ENCODE results near the gene UBE2J2. TPM values are rescaled to one million over a fixed set of nuclear protein-coding genes. Genes with fewer than 3 reads are reported as not detected.
A peak's percentile ranks its signal among the peaks of the same experiment; 100 is the strongest.

The UBE2J2 gene
- polyA plus RNA-seq, 1 donor from 2014 or later, result 79.7 TPM

DNA sequence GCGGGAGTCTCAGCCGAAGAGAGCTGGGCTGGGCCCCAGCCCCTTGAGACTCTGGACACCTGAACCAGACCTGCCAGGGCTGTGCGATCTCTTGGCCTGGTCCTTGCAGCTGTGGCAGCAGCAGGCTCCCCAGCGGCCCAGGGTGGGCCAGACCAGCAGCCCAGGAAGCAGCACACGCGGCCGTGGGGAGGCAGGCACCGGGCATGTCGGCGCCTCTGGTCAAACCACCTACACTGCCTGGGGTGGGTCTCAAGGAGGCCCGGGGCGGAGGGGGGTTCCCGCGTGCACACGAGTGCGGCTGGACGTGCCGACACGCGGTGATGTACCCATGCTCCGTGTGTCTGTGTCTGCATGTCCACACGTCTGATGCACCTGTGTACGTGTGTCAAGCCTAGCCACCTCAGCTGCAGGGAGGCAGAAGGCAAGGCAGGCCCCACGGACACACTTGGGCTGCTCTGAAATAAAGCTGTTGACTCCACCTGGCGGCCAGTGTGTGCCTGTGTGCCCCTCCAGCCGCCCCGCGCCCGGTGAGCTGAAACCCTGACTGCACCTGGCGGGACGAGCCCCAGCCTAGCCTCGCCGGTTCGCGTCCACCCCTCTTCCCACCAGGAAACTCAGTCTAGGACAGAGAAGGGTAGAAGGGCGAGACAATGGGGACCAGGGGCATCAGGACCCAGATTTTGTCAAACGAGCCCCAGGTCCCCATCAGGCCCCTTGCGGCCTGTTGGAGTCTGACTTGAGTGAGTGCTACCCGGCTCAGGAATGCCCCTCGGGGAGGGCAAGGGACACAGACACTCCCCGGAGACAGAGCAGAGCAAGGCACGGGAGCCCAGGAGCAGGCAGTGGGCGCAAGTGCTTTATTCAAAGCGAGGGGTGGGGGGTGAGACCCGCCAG lies 18.1 kb upstream of the UBE2J2 start:
- no peak overlapping the region for H2AFZ ChIP-seq (ENCODE audit: low read depth, low read length)
- peak; percentile 79 for TF ChIP-seq SMC3 (conservative IDR thresholded peaks at IDR 0.05; ENCODE audit: poor library complexity)
- no peak for TF ChIP-seq REST (IDR thresholded peaks at IDR 0.05; ENCODE audit: borderline replicate concordance)
- TF ChIP-seq TAF1 (IDR thresholded peaks at IDR 0.05; ENCODE audit: low read depth), result no peak
- TF ChIP-seq EP300 (conservative IDR thresholded peaks at IDR 0.05; ENCODE audit: poor library complexity, severe bottlenecking), result no peak
- TF ChIP-seq EZH2 (IDR thresholded peaks at IDR 0.05; ENCODE audit: borderline replicate concordance, insufficient read depth, low read length, poor library complexity, severe bottlenecking), result no peak
- TF ChIP-seq MXI1 (conservative IDR thresholded peaks at IDR 0.05; ENCODE audit: poor library complexity, severe bottlenecking), result peak; percentile 34
- TF ChIP-seq RAD21 (conservative IDR thresholded peaks at IDR 0.05), result peak; percentile 70
- TF ChIP-seq, protein P1, sequence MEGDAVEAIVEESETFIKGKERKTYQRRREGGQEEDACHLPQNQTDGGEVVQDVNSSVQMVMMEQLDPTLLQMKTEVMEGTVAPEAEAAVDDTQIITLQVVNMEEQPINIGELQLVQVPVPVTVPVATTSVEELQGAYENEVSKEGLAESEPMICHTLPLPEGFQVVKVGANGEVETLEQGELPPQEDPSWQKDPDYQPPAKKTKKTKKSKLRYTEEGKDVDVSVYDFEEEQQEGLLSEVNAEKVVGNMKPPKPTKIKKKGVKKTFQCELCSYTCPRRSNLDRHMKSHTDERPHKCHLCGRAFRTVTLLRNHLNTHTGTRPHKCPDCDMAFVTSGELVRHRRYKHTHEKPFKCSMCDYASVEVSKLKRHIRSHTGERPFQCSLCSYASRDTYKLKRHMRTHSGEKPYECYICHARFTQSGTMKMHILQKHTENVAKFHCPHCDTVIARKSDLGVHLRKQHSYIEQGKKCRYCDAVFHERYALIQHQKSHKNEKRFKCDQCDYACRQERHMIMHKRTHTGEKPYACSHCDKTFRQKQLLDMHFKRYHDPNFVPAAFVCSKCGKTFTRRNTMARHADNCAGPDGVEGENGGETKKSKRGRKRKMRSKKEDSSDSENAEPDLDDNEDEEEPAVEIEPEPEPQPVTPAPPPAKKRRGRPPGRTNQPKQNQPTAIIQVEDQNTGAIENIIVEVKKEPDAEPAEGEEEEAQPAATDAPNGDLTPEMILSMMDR (IDR thresholded peaks at IDR 0.05; ENCODE audit: poor library complexity, severe bottlenecking), result peak; percentile 74
- TF ChIP-seq POLR2AphosphoS5 (IDR thresholded peaks at IDR 0.05), result peak; percentile 51
- no peak overlapping the region for H3K4me2 ChIP-seq (ENCODE audit: low read length)
- no peaks in the 10 kb centered on the region for H3K79me2 ChIP-seq (replicated peaks; ENCODE audit: insufficient read depth, low read length)
- H3K27me3 ChIP-seq (ENCODE audit: insufficient read depth, low read depth, low read length), result no peaks in the 10 kb centered on the region
- H4K20me1 ChIP-seq (ENCODE audit: insufficient read depth), result no peaks in the 10 kb centered on the region
- no peaks in the 10 kb centered on the region for H3K9me3 ChIP-seq (ENCODE audit: low read length)
- no peak overlapping the region for H3K4me3 ChIP-seq (ENCODE audit: low read length)
- H3K36me3 ChIP-seq (ENCODE audit: insufficient read depth, low read length), result no peaks in the 10 kb centered on the region
- H3K9me2 ChIP-seq (ENCODE audit: insufficient read depth, low read length), result no peaks in the 10 kb centered on the region
- no peaks in the 10 kb centered on the region for H3F3A ChIP-seq (ENCODE audit: insufficient read depth, low read length, poor library complexity, severe bottlenecking)
- H3K27ac ChIP-seq (ENCODE audit: low read length), result no peak overlapping the region
- peak overlapping the region; percentile 16 for H3K9ac ChIP-seq (ENCODE audit: low read length)

DNA sequence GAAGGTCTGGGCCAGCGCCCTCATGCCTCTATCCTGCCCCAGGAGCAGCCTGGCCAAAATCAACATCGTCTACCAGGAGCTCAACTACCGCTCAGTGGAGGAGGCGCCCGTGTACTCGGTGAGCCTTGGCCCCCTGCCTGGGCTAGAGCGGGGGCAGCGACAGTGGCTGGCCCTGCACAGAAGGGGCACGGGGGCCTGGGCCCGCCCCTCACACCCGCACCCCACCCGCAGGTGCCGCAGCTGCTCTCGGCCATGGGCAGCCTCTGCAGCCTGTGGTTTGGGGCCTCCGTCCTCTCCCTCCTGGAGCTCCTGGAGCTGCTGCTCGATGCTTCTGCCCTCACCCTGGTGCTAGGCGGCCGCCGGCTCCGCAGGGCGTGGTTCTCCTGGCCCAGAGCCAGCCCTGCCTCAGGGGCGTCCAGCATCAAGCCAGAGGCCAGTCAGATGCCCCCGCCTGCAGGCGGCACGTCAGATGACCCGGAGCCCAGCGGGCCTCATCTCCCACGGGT lies 17.4 kb upstream of the UBE2J2 start:
- no peak overlapping the region for H3K27ac ChIP-seq (ENCODE audit: low read length)
- no peak overlapping the region for H3K9ac ChIP-seq (ENCODE audit: low read length)
- H3K9me2 ChIP-seq (ENCODE audit: insufficient read depth, low read length), result no peaks in the 10 kb centered on the region
- H3K4me3 ChIP-seq (ENCODE audit: low read length), result no peak overlapping the region
- no peaks in the 10 kb centered on the region for H4K20me1 ChIP-seq (ENCODE audit: insufficient read depth)
- H3K9me3 ChIP-seq (ENCODE audit: low read length), result no peaks in the 10 kb centered on the region
- H3K27me3 ChIP-seq (ENCODE audit: insufficient read depth, low read depth, low read length), result no peaks in the 10 kb centered on the region
- no peaks in the 10 kb centered on the region for H3K79me2 ChIP-seq (replicated peaks; ENCODE audit: insufficient read depth, low read length)
- no peaks in the 10 kb centered on the region for H3F3A ChIP-seq (ENCODE audit: insufficient read depth, low read length, poor library complexity, severe bottlenecking)
- no peak overlapping the region for H3K4me2 ChIP-seq (ENCODE audit: low read length)
- TF ChIP-seq RAD21 (conservative IDR thresholded peaks at IDR 0.05) (no peak), MXI1 (conservative IDR thresholded peaks at IDR 0.05; ENCODE audit: poor library complexity, severe bottlenecking) (no peak), EZH2 (IDR thresholded peaks at IDR 0.05; ENCODE audit: borderline replicate concordance, insufficient read depth, low read length, poor library complexity, severe bottlenecking) (no peak), REST (IDR thresholded peaks at IDR 0.05; ENCODE audit: borderline replicate concordance) (no peak), POLR2AphosphoS5 (IDR thresholded peaks at IDR 0.05) (no peak)
- TF ChIP-seq, protein P1 (IDR thresholded peaks at IDR 0.05; ENCODE audit: poor library complexity, severe bottlenecking), result no peak
- H3K36me3 ChIP-seq (ENCODE audit: insufficient read depth, low read length), result no peaks in the 10 kb centered on the region
- H2AFZ ChIP-seq (ENCODE audit: low read depth, low read length), result no peak overlapping the region

Data from neural cell (in vitro differentiated cells).